ENCODE results near the gene SLC25A21.

GRCh38 chr14:37168721-37169120 lies 3.7 kb downstream of the SLC25A21 start:
- TF ChIP-seq CTCF (IDR thresholded peaks at IDR 0.05) (no peak), POLR2A (IDR thresholded peaks at IDR 0.05) (no peak), POLR2AphosphoS5 (IDR thresholded peaks at IDR 0.05) (no peak), EP300 (IDR thresholded peaks at IDR 0.05; ENCODE audit: low read depth) (no peak)
